Fibroblast of gingiva (primary cell): Measurements from ENCODE around the gene CS.
"Not testable (repeated sequence)": the region's sequence is repeated elsewhere in the genome, so short reads cannot be mapped to it uniquely, and the experiment has no call there.

ENCODE experiments used
- DNase-seq: peaks from one replicate; pipeline ENCODE4 v3.0.0-alpha.2; 2011; ENCODE audit warnings: low read depth

The CS gene

DNA sequence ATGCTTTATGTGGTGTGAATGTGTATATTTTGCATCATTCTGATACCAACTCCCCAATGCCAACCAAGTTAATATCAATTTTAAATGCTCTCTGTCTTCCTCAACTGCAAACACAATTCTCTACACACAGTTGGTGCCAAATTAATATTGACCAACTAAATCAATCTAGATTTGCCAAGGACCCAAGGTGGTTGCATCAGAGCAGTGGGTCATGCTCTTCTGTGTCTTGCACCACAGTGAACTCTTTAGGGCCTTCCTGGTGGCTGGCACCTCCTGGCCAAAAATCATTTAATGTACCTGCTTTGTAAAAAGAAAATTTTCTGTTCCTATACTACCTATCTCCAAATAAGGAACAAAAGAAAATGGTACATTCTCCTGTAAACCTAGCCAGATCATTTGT is 19.3 kb downstream of the CS start:
- no peak for DNase-seq

DNA sequence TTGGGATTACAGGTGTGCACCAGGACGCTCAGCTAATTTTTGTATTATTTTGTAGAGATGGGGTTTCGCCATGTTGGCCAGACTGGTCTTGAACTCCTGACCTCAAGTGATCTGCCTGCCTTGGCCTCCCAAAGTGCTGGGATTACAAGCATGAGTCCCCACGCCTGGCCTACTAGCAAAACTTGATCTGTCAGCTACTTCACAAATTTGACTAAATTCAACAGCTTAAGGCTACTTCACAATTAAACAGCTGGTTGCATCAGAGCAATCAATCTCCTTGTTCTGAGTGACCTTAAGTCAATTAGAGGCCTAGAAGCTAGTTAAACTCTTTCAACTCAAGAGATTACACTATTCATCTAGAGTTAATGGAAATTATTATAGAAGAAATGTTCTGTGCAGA is 21.2 kb downstream of the CS start:
- no peak for DNase-seq

DNA sequence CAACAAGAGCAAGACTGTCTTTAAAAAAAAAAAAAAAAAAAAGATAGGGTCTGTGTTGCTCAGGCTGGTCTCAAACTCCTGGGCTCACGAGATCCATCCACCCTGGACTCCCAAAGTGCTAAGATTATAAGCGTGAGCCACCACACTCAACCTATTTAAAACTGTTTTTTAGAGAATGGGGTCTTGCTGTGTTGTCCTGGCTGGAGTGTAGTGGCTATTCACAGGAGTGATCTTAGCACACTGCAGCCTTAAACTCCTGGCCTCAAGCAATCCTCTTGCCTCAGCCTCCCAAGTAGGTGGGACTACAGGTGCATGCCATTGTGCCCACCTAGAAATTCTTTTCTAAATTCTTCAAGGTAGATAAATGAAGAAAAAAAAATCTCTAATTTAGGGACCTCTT is 25.8 kb downstream of the CS start:
- no peak for DNase-seq

DNA sequence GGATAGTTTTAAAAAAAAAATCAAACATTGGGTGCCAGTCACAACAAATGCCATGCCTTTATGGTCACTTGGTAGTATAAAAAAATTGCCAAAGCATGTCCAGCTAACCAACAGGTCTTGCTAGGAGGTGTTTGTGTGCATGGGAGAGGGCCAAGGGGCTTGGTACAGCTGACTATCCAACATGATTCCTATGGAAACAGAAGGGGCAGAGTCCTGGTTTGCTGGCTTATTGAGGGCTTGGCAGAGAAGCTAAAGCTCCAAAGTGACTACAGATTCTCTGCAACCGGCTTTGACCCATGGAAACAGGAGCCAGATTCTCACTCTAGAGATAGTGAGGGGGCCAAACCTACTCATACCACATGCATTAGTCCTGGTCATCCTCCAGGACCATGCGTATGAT is 27.7 kb downstream of the CS start:
- DNase-seq: not testable (repeated sequence)

DNA sequence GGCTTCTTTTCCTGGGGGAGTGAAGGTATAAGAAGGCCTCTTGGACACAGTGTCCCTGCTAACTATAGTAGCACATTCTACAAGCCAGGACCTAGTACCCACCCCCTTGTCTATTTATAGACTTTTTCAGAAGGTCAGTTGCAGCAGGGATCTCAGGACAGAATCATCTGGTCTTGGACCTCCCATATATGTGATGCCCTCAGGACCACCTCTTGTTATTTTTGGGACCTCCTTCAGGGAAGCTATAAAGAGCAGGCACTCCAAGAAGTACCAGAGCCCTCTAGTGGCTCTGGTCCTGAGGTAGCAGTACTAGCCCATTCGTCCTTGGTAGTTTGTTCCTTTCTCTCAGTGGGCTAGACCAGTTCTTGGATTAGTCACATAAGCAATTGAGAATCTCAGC is 29.1 kb downstream of the CS start:
- DNase-seq: peak; percentile 13

DNA sequence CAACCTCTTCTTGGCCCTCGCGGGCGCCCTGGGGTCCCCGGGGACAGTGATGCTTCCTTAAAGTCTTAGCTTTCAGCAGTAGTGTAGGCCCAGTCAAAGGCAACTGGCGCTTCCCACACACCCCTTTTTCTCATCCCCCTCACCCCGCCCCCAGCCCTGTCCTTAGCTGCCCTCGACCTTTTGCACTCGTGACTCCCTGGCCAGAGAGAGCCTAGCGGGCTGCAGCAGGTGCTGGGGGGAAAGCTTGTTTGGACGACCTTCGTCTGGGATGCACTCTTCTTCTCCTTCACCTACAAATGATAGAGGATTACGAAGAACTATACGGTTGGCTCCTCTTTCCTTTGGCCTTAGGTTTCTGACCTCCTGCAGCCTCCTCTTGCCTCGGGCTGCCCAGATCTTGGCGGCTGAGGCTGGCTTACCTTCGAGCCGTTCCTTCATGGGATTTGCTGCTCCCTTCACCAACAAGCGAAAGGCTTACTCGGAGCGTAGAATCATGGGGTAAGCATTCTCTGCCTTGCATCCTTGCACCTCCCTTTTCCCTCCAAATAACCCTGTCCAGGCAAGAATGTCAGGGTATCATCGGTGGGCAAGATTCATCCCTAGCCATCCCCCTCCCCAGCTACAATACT is 32.6 kb downstream of the CS start:
- DNase-seq: peak; percentile 20

DNA sequence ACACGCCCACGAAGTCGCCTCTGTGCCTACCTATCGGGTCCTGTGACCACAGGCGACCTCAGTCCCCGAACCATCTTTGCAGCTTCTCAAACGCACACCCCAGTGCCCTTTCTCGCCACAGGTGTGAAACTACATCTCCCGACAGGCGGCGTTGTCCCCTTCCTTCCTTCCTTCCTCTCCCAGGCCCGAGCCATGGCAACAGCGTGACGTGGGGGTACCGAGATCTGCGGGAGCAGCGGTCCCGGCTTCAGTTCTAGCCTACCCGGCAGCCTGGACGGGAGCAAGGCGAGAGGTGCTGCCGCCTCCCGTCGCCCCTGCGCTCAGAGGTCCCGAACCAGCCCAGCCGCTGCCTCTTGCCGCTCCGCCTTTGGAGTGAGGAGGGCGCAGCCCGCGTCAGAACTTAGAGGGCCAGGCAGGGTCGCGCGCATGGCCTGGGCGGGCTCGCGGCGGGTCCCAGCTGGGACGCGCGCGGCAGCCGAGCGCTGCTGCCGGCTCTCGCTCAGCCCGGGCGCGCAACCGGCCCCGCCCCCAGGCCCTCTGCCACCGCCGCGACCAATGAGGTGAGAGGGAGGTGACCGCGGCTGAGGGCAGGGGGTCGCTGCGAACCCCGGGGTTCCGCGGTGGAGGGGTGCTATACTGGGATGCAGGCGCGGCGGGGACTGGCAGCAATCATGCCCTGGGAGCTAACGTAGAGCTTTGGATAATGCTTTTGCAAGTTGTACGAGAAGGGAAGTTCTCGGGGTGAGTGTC is 33.3 kb downstream of the CS start, which contains the start of gene COQ10A:
Gene COQ10A, plus strand, starts transcription at position 250 of the 750 bp plus-strand sequence. Its CDS starts 177 bp downstream, at position 427.
- DNase-seq: peak; percentile 75

DNA sequence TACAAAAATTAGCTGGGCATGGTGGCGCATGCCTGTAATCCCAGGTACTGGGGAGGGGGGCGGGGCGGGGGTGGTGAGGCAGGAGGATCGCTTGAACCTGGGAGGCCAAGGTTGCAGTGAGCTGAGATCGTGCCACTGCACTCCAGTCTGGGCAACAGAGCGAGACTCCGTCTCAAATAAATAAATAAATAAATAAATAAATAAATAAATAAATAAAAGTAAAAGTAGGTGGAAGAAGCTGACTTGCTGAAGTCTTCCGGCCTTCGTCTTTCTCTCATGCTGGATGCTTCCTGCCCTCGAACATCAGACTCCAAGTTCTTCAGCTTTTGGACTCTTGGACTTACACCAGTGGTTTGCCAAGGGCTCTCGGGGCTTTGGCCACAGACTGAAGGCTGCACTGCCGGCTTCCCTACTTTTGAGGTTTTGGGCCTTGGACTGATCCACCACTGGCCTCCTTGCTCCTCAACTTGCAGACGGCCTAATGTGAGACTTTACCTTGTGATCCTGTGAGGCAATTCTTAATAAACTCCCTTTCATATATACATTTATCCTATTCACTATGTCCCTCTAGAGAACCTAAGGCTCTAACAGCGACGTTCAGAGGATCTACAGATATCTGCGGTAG is 34.0 kb downstream of the CS start:
- not testable (repeated sequence) for DNase-seq

DNA sequence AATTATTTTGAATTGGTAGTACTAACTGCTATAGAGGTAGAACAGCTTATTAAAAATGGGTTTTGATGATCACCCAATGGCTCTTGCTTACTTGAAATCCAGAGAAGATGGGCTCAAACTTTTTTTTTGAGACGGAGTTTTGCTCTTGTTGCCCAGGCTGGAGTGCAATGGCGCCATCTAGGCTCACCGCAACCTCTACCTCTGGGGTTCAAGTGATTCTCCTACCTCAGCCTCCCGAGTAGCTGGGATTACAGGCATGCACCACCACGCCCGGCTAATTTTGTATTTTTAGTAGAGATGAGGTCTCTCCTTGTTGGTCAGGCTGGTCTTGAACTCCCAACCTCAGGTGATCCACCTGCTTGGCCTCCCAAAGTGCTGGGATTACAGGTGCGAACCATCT is 37.2 kb downstream of the CS start:
- DNase-seq: not testable (repeated sequence)

DNA sequence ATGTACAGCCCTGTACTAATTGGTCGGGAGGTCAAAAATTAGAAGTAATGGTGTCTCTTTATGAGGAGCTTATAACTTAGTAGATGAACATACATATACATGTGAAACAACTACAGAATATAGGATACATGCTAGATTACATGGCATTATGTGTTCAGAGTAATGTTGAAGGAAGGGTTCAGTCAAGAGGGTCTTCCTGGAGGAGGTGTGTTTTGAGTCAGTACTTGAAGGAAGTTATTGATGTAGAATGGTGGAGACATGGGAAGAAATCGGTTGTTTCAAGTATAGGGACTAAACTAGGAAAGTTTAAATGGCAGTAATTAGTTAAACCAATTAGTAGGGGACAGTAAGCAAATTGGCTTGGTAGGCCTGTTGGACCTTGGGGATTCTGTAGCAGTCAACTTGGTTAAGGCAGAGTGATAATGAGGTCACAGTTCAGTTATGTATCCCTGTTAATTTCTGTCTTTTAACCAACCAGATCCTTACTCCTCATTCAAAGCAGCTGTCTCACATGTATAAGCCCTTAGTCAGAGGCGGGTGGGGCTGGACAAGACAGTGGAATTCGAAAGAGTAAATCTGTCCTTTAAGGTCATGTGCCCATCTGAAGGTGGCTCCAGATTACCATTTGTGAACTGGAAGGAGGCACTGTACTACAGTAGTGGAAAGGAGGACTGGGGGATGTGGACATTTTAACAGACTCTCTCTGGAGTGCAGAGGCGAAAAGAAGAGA is 38.5 kb downstream of the CS start:
- peak; percentile 73 for DNase-seq

DNA sequence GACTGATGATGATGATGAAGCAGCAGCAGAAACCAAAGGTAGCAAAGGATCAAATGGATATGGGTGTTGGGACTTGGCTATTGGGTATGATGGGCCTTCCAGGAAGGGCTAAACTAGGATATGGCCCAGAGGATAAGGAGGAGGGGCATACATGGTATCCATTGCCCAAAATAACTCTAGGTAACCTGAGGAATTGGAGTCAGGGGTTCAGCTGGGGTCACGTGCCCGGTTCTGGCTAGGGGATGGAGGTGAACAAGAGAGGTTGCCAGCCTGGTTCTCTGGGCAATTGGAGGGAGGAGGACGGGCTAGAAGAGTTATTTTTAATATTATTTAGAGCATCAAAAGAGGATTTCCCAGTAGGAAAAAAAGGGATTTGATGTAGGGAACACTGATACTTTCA is 39.2 kb downstream of the CS start:
- DNase-seq: no peak

DNA sequence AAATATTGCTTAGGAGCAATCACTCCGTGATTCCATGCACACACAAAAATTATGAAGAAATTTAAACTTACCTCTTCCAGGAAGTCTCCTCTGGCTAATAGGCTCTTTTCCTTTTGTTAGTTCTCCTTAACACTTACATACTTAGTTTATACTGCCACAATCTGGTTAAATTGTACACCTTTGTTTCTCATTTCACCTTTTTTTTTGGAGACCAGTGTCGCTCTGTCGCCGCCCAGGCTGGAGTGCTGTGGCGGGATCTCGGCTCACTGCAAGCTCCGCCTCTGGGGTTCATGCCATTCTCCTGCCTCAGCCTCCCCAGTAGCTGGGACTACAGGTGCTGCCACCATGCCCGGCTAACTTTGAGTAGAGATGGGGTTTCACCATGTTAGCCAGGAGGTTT is 39.8 kb downstream of the CS start:
- DNase-seq: no peak

DNA sequence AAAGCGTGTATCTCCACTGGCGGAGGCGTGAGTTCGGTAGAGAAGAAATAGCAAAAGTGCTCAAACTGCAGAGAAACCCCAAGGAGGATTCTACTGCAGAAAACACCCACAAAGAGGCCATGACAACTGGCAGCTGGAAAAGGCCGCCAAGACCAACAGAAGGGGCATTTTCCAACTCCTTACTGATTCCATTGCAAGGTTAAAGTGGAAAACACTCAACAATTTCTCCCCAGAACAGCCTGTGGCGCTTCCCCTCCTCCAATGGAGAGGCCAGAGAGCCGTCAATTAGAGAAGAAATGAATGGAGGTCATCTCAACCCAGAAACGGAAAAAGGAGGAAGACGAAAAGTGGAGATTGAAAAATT is 41.3 kb downstream of the CS start:
- no peak for DNase-seq

DNA sequence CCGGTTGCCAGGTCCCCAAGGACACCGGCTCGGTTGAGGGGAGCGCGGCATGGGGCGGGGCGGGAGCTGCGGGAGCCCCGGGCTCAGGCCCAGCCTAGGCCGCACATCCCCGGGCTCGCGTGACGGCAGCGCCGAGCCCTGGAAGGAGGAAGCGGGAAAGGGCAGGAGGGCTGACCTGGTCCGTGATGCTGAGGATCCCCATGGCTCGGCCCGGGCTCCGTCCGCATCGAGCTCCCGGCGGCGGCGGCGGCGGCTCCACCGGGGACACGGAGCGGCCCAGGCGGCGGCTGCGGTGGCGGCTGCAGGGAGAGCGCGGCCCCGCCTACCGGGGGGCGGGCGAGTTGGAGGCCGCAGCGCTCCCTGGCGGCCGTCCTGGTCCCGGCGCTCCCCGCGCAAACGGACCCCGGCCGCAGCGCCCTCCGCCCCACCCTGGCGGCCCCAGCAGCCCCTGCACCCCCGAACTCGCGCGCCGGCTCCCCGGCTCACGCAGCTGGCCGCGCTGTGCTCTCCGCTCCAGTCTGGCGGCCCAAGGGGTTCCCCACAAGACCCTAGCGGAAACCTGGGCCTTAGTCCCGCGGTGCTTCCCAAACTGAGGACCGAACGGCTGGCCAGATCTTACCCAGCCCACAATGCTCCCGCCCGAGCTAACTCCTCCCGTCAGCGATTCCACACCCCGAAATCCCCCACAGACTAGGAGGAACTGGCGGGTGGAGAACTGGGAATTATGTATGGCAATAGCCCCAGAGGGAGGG is 41.9 kb downstream of the CS start, which contains the start of gene ANKRD52:
Gene ANKRD52, minus strand, starts transcription at position 317 of the 752 bp plus-strand sequence. Its CDS starts 115 bp downstream, at position 202.
- peak; percentile 83 for DNase-seq

DNA sequence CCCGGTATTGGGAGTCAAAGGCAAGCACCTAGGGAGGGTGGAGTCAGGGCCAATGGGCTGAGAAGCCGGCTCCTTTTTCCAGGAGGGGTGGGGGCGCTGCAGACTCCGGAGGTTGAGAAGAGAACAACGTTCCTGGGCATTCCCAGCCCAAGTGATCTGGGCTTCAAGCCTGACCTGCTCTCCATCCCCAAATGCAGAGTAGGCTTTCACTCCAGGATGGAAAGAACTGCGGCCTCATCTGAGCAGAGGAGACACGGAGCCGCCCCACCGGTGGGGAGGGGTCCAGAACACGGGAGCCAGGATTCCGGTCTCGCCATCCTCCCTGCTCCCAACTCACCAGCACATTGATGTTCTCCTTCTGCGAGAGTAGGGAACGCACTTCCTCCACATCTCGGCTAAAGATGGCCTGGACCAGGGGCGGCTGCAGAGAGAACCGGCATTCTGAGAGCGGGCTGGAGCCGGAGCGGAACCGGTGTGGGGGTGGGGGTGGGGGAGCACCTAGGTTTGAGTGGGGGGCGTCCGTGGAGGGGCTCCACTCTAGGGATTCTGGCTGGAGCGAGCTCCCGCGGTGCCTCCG is 42.6 kb downstream of the CS start:
- DNase-seq: no peak

DNA sequence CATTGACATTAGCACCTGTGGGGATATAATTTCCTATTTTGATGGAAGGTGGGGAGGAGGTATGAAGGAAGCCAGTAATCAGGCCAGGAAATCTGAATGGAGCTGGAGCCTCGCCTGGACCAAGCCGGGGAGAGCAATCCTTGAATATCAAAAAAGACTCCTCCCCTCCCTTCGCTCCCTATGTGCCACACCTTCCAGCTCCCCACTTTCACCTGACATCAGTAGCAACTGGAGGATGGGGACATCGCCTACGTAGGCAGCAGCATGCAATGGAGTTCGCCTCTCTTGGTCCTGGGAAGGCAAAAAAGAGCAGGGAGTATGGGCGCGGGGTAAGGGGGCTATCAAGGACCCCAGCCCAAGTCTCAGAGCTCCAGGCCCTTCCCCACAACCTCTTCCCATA is 43.1 kb downstream of the CS start:
- no peak for DNase-seq

DNA sequence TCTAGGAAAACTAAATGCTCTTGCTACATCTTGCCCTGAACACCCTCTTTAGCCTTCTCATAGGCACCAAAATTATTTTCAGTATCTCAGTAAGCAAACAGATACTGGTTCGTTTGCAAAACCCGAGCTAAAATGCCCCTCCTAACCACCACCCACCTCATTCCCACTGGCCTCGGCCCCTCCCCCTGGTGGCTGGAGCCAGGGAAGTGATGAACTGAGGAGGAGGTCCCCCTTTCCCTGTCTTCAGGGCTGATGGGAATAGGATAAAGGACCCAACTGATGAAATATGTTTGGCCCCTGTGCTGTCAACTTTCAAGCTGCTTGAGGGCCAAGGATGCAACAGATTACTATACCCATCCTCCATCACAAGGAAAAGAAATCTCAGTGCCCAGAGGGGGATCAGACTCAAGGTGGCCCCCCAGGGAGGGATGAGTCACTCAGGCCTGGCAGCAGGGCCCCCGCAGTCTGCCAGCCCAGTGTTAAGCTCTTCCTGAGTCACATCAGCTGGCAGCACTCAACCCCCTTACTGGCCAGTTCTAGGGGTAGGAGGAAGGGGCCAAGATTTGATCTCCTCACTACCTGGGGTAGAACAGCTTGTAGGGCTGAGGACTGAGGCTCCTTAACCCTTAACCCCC is 43.7 kb downstream of the CS start:
- DNase-seq: peak; percentile 80

DNA sequence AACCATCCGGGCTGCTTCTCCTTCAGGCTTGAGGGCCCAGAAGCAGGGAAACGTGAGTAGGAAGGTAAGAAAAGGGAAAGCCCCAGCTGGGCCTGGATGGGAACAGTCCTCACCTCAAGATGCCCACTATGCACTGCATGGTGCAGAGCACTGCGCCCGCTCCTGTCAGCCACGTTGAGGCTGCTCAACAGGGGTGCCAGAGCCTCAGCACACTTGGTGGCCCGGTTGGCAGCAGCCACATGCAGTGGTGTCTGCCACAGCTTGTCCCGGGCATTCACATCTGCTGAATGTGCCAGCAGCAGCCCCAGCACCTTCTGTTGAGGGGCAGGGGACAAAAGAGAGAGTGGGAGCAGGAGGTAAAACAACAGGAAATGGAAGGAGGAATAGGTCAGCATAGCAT is 44.5 kb downstream of the CS start:
- DNase-seq: no peak

DNA sequence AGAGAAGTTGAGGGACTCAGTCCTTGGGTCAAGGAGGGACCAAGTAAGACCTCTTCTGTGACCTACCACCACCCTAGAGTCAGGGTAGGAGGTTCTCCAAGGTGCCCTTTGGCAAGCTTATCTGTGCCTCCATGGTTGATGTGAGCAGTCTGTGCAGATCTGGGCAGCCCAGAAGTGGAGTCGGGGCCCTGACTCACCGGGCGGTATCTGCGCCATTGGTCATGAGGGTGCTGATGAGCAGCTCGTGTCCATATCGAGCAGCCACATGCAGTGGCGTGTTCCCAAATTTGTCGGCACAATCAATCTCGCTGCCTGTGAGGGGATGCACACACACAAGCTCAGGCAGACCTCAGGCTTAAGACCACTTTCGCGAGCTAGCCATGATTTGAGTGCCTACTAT is 47.0 kb downstream of the CS start:
- no peak for DNase-seq

DNA sequence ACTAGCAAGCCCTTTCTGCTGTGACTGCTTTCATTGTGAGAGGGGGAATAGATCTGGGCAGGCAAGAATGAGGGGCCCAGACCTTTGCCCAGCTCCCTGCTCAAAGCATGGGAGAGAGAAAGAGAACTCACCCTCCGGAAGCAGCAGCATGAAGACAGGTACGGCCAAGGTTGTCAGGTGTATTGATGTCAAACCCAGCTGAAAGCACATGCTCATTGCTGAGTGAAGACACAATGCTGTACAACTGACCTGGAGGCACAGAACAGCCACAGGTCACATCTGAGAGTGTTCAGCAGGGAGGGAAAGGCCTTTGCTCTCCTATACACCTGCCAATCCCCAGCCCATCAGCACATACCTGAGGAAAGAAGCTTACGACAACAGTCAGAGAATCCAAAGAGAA is 47.5 kb downstream of the CS start:
- no peak for DNase-seq

DNA sequence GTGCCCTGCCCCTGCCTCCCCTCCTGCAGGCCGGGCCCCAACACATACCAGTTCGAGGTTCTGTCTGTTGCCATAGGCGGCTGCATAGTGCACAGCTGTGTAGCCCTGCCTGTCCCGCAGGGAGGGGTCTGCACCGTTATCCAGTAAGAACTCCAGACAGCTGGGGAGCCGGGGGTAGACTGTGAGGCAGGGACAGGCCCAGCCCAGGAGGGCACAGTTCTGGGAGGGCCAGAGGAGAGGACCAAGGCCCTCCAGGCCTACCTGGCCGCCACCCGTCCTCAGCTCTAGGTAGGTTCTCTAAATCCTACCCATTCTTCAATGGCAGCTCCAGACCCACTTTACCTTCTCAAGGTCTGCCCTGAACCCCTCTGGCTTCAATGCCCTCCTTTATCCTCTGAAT is 51.4 kb downstream of the CS start:
- no peak for DNase-seq
